Measurements from ENCODE around the gene DKK3. TPM values are rescaled to one million over a fixed set of nuclear protein-coding genes. Genes with fewer than 3 reads are reported as not detected.
"Not testable (repeated sequence)": the region's sequence is repeated elsewhere in the genome, so short reads cannot be mapped to it uniquely, and the experiment has no call there.

The DKK3 gene
- total RNA-seq, 1 donor from 2014 or later: 307 TPM

DNA sequence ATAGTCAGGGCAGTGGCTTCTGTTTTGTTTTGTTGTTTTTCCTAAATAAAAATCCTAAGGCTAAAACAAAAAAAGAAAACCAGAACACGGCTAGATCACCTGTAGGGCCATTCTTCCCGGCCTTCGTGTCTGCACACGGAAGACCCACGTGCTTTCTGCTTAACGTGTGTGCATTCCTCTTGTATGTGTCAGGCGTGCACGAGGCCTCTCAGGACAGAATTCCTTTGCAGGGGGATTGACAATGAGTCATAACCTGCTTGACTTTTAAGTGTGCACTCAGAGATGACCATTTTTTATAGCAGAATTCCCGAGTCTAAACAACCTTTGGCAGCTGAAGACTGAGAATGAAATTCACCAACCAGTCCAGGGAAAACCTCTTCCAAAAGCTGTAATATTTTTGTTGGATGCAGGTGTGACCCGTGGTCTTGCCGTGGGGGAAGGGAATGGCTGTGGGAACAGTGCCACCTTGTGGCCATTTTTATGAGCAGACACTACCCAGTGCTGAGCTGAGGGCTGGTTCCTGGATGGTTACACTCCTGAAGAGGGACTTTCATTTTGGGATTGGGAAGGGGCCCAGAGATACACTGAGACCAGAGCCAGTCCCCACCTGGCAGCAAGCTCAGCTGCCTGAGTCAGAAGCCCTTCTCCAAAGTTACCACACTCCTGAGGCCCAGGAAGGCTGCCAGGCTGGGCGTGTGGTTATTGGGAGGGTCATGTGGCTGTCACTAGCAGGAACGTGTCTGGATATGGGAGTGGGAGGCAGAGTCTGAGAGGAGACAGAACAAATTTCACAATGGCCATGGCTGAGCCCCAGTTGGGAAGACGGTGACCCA is 35.7 kb upstream of the DKK3 start:
- Histone ChIP-seq H3K27ac (ENCODE audit: low read depth, low read length) (peak overlapping the region; percentile 93), H3K4me3 (ENCODE audit: insufficient read depth, low read depth, low read length) (peak overlapping the region; percentile 25), H3K9ac (ENCODE audit: low read length) (peak overlapping the region; percentile 84), H3K9me3 (ENCODE audit: insufficient read depth, low read depth, low read length) (no peaks in the 10 kb centered on the region), H3K36me3 (ENCODE audit: insufficient read depth, low read length) (no peaks in the 10 kb centered on the region), H3K27me3 (ENCODE audit: insufficient read depth, low read length) (no peaks in the 10 kb centered on the region), H3K79me2 (ENCODE audit: insufficient read depth, low read length) (no peaks in the 10 kb centered on the region), H2AFZ (ENCODE audit: low read depth, low read length) (peak overlapping the region; percentile 54), H3K4me1 (ENCODE audit: insufficient read depth, low read length) (peaks cover 44% of the 10 kb centered on the region), H3K4me2 (ENCODE audit: low read length) (peak overlapping the region; percentile 79), H4K20me1 (ENCODE audit: insufficient read depth, low read length) (no peaks in the 10 kb centered on the region)
- no peaks in the 10 kb centered on the region for H3K36me3 Mint-ChIP-seq (ENCODE audit: low read depth, unreplicated experiment)
- peaks cover 1% of the 10 kb centered on the region for H3K9me3 Mint-ChIP-seq (ENCODE audit: unreplicated experiment)
- peak; percentile 99 for DNase-seq (ENCODE audit: low read depth)
- no peaks in the 10 kb centered on the region for H3K27me3 Mint-ChIP-seq (ENCODE audit: low read depth, unreplicated experiment)
- no peak overlapping the region for H3K4me3 Mint-ChIP-seq (ENCODE audit: unreplicated experiment)
- no peak for TF ChIP-seq EZH2 (IDR thresholded peaks at IDR 0.05; ENCODE audit: insufficient read depth, low read length)
- TF ChIP-seq, protein P1, sequence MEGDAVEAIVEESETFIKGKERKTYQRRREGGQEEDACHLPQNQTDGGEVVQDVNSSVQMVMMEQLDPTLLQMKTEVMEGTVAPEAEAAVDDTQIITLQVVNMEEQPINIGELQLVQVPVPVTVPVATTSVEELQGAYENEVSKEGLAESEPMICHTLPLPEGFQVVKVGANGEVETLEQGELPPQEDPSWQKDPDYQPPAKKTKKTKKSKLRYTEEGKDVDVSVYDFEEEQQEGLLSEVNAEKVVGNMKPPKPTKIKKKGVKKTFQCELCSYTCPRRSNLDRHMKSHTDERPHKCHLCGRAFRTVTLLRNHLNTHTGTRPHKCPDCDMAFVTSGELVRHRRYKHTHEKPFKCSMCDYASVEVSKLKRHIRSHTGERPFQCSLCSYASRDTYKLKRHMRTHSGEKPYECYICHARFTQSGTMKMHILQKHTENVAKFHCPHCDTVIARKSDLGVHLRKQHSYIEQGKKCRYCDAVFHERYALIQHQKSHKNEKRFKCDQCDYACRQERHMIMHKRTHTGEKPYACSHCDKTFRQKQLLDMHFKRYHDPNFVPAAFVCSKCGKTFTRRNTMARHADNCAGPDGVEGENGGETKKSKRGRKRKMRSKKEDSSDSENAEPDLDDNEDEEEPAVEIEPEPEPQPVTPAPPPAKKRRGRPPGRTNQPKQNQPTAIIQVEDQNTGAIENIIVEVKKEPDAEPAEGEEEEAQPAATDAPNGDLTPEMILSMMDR (IDR thresholded peaks at IDR 0.05; ENCODE audit: insufficient read depth, low read depth, low read length): peak; percentile 94
- peak; percentile 87 for FAIRE-seq
- H3K4me1 Mint-ChIP-seq (ENCODE audit: low read depth, unreplicated experiment): peaks cover 33% of the 10 kb centered on the region
- peak overlapping the region; percentile 98 for H3K27ac Mint-ChIP-seq (ENCODE audit: unreplicated experiment)

DNA sequence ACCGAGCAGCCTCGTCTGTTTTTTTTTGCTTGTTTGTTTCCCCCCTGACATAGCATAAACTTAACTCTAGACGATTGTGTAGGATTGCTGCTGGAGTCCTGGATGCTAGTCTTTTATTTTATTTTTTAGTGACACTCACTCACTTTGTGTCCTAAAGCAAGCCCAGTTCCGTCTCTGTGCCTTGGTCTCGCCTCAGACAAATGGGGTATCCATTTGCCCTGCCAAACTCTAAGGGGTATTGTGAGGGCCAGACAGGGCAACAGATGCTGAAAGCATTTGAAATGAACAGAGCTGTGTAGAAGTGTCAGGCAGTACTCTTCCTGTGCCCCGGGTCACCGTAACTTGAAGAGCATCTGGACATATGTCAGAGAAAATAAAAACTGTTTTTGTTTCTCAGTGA is 34.8 kb upstream of the DKK3 start:
- H3K9me3 Mint-ChIP-seq (ENCODE audit: unreplicated experiment): no peaks in the 10 kb centered on the region
- Histone ChIP-seq H3K4me1 (ENCODE audit: insufficient read depth, low read length) (peaks cover 44% of the 10 kb centered on the region), H3K9me3 (ENCODE audit: insufficient read depth, low read depth, low read length) (no peaks in the 10 kb centered on the region), H3K4me3 (ENCODE audit: insufficient read depth, low read depth, low read length) (no peak overlapping the region), H3K79me2 (ENCODE audit: insufficient read depth, low read length) (no peaks in the 10 kb centered on the region), H3K4me2 (ENCODE audit: low read length) (no peak overlapping the region), H4K20me1 (ENCODE audit: insufficient read depth, low read length) (no peaks in the 10 kb centered on the region), H3K36me3 (ENCODE audit: insufficient read depth, low read length) (no peaks in the 10 kb centered on the region), H2AFZ (ENCODE audit: low read depth, low read length) (no peak overlapping the region), H3K27ac (ENCODE audit: low read depth, low read length) (peak overlapping the region; percentile 93), H3K9ac (ENCODE audit: low read length) (peak overlapping the region; percentile 84), H3K27me3 (ENCODE audit: insufficient read depth, low read length) (no peaks in the 10 kb centered on the region)
- no peak for DNase-seq (ENCODE audit: low read depth)
- peak overlapping the region; percentile 98 for H3K27ac Mint-ChIP-seq (ENCODE audit: unreplicated experiment)
- H3K4me3 Mint-ChIP-seq (ENCODE audit: unreplicated experiment): no peak overlapping the region
- H3K4me1 Mint-ChIP-seq (ENCODE audit: low read depth, unreplicated experiment): peaks cover 30% of the 10 kb centered on the region
- TF ChIP-seq, protein P1 (IDR thresholded peaks at IDR 0.05; ENCODE audit: insufficient read depth, low read depth, low read length): no peak
- no peak for TF ChIP-seq EZH2 (IDR thresholded peaks at IDR 0.05; ENCODE audit: insufficient read depth, low read length)
- FAIRE-seq: no peak
- no peaks in the 10 kb centered on the region for H3K36me3 Mint-ChIP-seq (ENCODE audit: low read depth, unreplicated experiment)
- no peaks in the 10 kb centered on the region for H3K27me3 Mint-ChIP-seq (ENCODE audit: low read depth, unreplicated experiment)

DNA sequence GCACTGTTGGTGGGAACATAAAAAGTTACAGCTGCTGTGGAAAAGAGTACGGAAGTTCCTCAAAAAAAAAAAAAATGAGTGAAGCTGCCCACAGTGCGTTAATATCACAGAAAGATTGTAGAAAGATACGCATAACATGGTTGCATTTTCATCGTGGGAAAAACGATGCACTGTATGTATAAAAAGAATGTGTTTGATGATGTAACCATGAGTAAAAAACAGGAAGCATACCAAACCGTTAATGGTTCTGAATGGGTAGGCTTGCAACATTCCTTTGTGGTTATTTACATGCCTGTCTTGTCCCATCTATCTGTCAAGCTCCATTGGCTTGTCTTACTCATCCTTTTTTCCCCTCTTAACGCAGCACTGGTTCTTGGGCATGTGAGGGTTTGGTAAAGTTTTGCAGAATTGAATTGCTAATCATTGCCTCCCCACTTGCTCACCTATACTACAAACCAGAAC is 33.8 kb upstream of the DKK3 start:
- Mint-ChIP-seq H3K27me3 (ENCODE audit: low read depth, unreplicated experiment) (no peaks in the 10 kb centered on the region), H3K36me3 (ENCODE audit: low read depth, unreplicated experiment) (no peaks in the 10 kb centered on the region), H3K4me3 (ENCODE audit: unreplicated experiment) (no peak overlapping the region), H3K4me1 (ENCODE audit: low read depth, unreplicated experiment) (peaks cover 26% of the 10 kb centered on the region), H3K27ac (ENCODE audit: unreplicated experiment) (peak overlapping the region; percentile 98), H3K9me3 (ENCODE audit: unreplicated experiment) (no peaks in the 10 kb centered on the region)
- FAIRE-seq (peak; percentile 99), DNase-seq (ENCODE audit: low read depth) (peak; percentile 98)
- H3K4me1 ChIP-seq (ENCODE audit: insufficient read depth, low read length): peaks cover 43% of the 10 kb centered on the region
- TF ChIP-seq, protein P1 (IDR thresholded peaks at IDR 0.05; ENCODE audit: insufficient read depth, low read depth, low read length): no peak
- TF ChIP-seq EZH2 (IDR thresholded peaks at IDR 0.05; ENCODE audit: insufficient read depth, low read length): no peak
- peak overlapping the region; percentile 65 for H3K9ac ChIP-seq (ENCODE audit: low read length)
- peak overlapping the region; percentile 51 for H3K4me2 ChIP-seq (ENCODE audit: low read length)
- H3K27me3 ChIP-seq (ENCODE audit: insufficient read depth, low read length): no peaks in the 10 kb centered on the region
- H3K4me3 ChIP-seq (ENCODE audit: insufficient read depth, low read depth, low read length): no peak overlapping the region
- H3K79me2 ChIP-seq (ENCODE audit: insufficient read depth, low read length): no peaks in the 10 kb centered on the region
- no peaks in the 10 kb centered on the region for H3K9me3 ChIP-seq (ENCODE audit: insufficient read depth, low read depth, low read length)
- H2AFZ ChIP-seq (ENCODE audit: low read depth, low read length): no peak overlapping the region
- H3K36me3 ChIP-seq (ENCODE audit: insufficient read depth, low read length): no peaks in the 10 kb centered on the region
- no peaks in the 10 kb centered on the region for H4K20me1 ChIP-seq (ENCODE audit: insufficient read depth, low read length)
- peak overlapping the region; percentile 93 for H3K27ac ChIP-seq (ENCODE audit: low read depth, low read length)

DNA sequence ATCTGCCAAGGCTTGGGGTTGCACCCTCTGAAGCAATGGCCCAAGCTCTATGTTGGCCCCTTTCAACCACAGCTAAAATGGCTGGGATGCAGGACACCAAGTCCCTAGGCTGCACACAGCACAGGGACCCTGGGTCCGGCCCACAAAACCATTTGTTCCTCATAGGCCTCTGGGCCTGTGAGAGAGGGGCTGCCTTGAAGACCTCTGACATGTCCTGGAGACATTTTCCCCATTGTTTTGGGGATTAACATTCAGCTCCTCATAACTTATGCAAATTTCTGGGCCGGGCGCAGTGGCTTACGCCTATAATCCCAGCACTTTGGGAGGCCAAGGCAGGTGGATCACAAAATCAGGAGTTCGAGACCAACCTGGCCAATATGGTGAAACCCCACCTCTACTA is 32.3 kb upstream of the DKK3 start:
- not testable (repeated sequence) for H3K27ac Mint-ChIP-seq (ENCODE audit: unreplicated experiment); DNase-seq (ENCODE audit: low read depth); H3K9me3 Mint-ChIP-seq (ENCODE audit: unreplicated experiment); H3K27ac ChIP-seq (ENCODE audit: low read depth, low read length); H3K4me3 ChIP-seq (ENCODE audit: insufficient read depth, low read depth, low read length); H3K36me3 ChIP-seq (ENCODE audit: insufficient read depth, low read length); H3K27me3 ChIP-seq (ENCODE audit: insufficient read depth, low read length); H3K4me3 Mint-ChIP-seq (ENCODE audit: unreplicated experiment); H2AFZ ChIP-seq (ENCODE audit: low read depth, low read length); H4K20me1 ChIP-seq (ENCODE audit: insufficient read depth, low read length); H3K27me3 Mint-ChIP-seq (ENCODE audit: low read depth, unreplicated experiment); H3K4me2 ChIP-seq (ENCODE audit: low read length); FAIRE-seq; H3K36me3 Mint-ChIP-seq (ENCODE audit: low read depth, unreplicated experiment); H3K9ac ChIP-seq (ENCODE audit: low read length); H3K9me3 ChIP-seq (ENCODE audit: insufficient read depth, low read depth, low read length); H3K79me2 ChIP-seq (ENCODE audit: insufficient read depth, low read length)
- peaks cover 26% of the 10 kb centered on the region for H3K4me1 Mint-ChIP-seq (ENCODE audit: low read depth, unreplicated experiment)
- H3K4me1 ChIP-seq (ENCODE audit: insufficient read depth, low read length): peaks cover 31% of the 10 kb centered on the region
